Erythroblast (primary cell): Measurements from ENCODE around the gene MAS1L.

Experiments used
- GATA1 ChIP-seq: IDR thresholded peaks from 2 replicates; pipeline ENCODE4 v1.6.1; 2011; ENCODE audit warnings: low read depth, mild to moderate bottlenecking, control low read depth, low read length, moderate library complexity
- POLR2A ChIP-seq: IDR thresholded peaks from 2 replicates; pipeline ENCODE4 v1.6.1; 2011; ENCODE audit warnings: mild to moderate bottlenecking, low read length

- TF ChIP-seq POLR2A: no peak
- TF ChIP-seq GATA1: no peak
Observed at GRCh38 chr6:29477923-29478450, 9.8 kb downstream of the MAS1L start.
